HTERT RPE-1 (cell line): ENCODE results near the gene RAB11B.
"Not testable (repeated sequence)": the region's sequence is repeated elsewhere in the genome, so short reads cannot be mapped to it uniquely, and the experiment has no call there.

Experiments used
- in situ Hi-C: fragments of 300-500 bp; cut with MboI; formaldehyde crosslinking; loops from 4 replicates; pipeline ENCODE4 v1.14.3; 2020; ENCODE audit warnings: low sequenced_read_pairs

RAB11B gene

DNA sequence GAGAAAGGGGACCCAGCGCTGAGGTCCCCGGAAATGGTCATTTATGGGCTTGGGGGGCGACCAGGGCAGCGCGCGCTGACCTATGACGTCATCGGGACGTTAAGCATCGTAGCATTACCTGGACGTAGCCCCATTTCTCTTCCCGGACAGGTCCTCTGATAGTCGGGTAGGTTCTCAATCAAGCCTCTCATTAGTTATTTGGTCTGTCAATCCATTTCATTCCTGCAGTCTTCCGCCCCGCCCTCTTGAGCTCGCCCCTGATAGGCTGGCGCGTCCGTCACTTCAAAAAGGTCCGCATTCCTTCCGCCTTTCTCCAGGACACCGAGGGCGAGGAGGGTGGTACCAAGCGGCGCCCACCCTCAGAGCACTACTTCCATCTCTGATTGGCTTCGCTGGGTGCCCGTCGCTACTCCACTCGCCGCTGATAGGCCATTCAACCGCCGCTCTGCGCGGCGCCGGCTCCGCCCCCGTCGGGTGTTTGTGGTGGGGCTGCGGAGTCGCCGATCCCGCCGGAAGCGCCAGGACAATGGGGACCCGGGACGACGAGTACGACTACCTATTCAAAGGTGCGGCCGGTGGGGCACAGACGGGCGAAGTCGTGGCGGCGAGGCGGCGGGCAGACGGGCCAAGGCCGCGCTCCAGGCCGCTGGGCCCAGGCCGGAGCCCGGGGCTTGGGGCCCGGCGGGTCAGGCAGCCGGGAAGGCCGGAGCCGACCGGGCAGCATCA is at the start of gene RAB11B:
Gene RAB11B, plus strand, starts transcription at position 470 of the 726 bp plus-strand sequence. Its CDS starts 57 bp downstream, at position 527.
- in situ Hi-C loops: no loop called here

DNA sequence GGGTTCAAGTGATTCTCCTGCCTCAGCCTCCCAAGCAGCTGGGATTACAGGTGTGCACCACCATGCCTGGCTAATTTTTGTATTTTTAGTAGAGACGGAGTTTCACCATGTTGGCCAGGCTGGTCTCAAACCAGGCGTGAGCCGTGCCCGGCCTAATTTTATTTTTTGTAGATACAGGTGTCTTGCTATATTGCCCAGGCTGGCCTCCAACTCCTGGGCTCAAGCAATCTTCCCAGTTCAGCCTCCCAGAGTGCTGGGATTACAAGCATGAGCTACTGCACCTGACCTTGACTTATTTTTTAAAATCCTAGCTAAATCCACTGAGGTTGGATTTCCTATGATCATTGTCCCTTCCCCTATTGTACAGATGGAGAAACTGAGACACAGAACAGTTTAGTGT is 48.7 kb upstream of the RAB11B start:
- in situ Hi-C loops: not testable (repeated sequence)

DNA sequence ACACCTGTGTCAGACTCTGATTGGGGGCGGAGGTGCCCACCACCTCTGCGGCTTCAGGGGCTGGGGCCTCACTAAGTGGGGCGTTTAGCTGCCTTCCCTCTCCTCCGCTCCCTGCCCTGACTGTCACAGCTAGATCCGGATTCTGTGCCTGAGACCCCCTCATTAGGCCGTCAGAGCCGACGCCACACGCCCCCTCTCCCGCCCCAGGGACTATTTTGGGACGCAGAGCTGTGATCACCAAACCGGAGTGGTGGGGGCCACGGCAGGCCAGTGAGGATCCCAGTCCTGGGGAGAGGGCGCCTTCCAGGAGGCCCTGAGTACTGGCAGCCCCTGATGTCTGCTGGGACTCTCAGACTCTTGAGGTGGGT is 47.9 kb upstream of the RAB11B start:
- in situ Hi-C loops: no loop called here

DNA sequence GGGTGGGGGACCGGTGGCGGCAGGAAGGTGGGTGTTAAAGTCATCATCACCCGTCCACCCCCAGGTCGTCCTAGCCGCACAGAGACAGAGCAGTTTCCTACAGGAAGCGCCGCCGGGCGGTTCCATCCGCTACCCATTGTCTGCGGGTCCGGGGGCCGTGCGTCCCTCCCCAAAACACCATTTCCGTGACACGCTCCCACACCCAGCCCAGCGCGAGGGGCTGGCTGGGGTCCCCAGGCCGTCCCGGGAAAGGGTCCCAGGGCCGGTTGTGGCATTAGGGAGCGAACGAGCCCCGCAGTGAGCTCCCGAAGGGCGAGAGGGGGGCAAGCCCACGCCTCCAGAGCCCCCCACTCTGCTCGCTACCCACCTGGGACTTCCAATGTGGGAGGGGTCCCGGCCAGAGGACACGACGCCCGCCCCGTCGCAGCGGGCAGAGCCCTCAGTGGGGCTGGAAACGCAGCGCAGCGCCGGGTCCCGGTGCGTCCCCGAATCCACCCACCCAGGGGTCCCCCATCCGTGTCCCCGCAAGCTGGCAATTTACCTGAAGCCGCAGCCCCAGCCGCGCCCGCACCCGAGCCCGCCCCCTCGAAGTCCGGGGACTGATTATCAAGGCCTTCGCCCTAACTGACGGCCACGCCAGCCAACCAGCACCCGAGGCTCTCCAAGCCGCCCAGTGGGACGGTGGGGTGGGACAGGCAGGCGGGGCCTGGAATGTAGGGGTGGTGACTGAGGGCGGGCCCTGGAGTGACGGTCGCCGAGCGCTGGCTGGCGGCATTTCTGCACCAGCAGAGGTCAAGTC is 47.3 kb upstream of the RAB11B start, which contains the start of gene KANK3:
Gene KANK3, minus strand, starts transcription at position 579 of the 799 bp plus-strand sequence. CDS start 5,434 bp downstream, outside the sequence.
- in situ Hi-C loops: no loop called here

DNA sequence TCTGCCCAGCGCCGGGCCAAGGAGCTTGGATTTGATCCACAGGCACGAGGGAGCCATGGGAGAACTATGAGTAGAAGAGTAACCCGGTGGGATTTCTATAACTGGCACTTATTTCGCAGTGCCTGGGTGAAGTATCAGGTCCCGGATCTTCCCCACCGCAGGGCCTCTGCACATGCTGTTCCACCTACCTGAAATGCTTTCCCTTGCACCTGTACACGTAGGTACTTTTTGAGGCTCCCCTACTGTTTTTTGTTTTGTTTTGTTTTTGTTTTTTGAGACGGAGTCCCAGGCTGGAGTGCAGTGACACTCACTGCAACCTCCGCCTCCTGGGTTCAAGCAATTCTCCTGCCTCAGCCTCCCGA is 46.7 kb upstream of the RAB11B start:
- in situ Hi-C loops: no loop called here

DNA sequence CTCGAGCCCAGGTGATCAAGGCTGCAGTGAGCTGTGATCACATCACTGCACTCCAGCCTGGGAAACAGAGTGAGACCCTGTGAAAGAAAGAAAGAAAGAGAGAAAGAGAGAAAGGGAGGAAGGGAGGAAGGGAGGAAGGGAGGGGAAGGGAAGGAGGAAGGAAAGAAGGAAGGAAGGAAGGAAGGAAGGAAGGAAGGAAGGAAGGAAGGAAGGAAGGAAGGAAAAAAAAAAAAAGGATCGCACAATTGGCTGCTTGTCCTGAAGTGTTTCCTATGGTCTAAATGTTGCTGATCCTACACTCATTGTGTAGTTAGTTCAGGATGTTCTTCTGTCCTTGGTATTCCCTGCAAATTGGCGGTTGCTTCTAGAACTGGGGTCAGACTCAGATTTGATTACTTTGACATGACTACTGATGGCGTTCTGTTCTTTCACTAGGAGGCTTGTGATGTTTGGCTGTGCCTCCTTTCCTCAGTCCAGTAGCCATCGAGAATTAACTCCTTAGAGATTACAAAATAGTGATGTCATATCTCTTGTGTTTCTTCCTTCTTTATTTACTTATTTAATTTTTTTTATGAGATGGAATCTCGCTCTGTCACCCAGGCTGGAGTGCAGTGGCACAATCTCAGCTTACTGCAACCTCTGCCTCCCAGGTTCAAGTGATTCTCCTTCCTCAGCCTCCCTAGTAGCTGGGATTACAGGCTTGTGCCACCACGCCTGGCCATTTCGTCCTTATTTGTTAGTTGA is 40.4 kb upstream of the RAB11B start:
- in situ Hi-C loops: not testable (repeated sequence)

DNA sequence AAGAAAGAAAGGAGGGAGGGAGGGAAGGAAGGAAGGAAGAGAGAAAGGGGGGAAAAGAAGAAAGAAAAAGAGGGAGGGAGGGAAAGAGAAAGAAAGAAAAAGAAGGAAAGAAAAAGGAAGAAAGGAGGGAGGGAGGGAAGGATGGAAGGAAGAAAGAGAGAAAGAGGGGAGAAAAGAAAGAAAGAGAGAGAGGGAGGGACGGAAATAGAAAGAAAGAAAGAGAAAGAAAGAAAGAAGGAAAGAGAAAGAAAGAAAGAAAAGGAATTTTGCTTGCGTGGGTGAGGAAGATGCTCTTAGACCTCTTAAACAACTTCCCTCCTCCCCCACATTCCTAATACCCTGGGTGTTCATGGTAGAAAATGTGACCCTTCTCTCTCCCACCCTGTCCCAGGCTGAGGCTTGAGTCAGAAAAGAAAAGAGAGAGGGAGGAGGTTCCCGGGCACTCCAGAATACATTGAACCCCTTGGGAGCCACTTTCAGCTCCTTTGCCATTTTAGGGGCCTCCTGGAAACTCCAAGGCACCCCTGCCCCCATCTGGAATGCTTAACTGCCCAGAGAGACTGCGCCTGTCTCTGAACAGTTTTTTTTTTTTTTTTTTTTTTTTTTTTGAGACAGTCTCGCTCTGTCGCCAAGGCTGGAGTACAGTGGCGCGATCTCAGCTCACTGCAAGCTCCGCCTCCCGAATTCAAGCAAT is 37.9 kb upstream of the RAB11B start:
- in situ Hi-C loops: no loop called here

DNA sequence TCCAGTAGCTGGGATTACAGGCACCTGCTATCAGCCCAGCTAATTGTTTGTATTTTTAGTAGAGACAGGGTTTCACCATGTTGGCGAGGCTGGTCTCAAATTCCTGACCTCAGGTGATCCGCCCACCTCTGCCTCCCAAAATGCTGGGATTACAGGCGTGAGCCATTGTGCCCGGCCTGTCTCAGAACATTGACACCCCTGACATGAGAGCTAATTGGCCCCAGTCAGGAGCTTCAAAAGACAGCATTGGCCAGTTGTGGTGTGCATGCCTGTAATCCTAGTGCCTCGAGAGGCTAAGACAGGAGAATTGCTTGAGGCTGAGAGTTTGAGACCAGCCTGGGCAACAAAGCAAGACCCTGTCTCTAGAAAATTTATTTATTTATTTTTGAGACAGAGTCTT is 37.3 kb upstream of the RAB11B start:
- in situ Hi-C loops: not testable (repeated sequence)

DNA sequence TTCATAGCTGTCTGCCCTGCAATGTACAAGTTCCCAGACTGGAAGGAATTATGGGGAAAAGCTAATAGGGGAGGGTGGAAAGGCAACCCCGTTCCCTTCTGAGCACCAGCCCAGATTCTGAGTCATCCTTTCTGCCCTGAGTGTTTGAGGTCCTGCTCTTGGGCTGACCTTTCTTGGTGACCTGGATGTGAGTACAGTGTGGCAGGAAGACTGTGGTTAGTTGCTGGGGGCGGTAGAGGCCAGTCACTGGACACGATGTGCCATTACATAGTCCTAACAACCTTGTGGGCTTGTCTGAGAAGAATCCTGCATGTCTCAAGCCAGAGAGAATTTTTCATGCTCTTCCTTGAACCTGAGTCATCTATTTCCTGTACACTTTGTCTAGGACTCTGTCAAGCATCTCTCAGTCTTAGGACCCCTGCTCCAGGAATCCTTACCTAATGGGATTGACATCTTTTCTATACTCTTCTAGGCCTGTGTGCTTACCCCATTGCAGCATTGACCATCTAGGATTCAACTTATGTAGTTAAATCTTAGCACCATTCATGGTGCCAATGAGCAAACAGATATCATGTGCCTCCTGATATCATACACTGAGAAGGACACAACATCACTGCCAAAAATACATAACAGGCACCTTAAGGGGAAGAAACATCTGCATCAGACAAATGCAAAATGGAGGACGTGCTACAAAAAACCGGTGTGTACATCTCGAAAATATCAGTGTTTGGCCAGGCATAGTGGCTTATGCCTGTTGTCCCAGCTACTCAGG is 34.3 kb upstream of the RAB11B start:
- in situ Hi-C loops: no loop called here

DNA sequence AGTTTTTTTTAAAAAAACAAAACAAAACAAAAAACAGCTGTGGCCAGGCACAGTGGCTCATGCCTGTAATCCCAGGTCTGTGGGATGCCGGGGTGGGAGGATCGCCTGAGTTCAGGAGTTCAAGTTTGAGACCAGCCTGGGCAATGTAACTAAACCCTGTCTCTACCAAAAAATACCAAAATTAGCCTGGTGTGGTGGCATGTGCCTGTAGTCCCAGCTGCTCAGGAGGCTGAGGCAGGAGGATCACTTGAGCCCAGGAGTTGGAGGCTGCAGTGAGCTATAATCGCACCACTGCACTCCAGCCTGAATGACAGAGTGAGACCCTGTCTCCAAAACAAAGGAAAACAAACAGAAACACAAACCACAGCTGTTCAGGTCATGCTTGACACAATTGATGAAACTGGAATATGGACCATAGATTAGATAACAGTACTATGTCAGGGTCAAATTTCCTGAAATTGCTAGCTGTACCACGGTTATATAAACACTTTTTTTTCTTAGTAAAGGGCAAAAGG is 33.1 kb upstream of the RAB11B start:
- in situ Hi-C loops: no loop called here

DNA sequence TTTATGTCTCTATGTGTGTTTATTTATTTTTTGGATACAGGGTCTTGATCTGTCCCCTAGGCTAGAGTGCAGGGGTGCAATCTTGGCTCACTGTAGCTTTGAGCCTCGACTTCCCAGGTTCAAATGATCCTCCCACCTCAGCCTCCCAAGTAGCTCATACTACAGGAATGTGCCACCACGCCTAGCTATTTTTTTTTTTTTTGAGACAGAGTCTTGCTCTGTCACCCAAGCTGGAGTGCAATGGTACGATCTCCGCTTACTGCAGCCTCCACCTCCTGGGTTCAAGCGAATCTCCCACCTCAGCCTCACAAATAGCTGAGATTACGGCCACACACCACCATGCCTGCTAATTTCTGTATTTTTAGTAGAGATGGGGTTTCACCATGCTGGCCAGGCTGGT is 31.2 kb upstream of the RAB11B start:
- in situ Hi-C loops: no loop called here

DNA sequence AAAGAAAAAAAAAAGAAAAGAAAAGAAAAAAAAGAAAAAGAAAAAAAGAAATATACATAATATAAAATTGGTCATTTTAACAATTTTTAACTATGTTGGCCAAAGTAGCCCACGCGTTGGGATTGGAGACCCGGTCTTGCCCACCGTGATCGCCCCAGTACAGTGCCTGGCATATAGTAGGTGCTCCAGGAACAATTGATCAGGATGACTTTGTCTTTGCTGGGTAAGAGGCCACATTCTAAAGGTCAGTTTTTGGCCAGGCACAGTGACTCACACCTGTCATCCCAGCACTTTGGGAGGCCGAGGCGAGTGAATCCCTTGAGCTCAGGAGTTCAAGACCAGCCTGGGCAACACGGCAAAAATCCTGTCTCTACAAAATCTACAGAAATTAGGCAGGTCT is 30.0 kb upstream of the RAB11B start:
- in situ Hi-C loops: no loop called here

DNA sequence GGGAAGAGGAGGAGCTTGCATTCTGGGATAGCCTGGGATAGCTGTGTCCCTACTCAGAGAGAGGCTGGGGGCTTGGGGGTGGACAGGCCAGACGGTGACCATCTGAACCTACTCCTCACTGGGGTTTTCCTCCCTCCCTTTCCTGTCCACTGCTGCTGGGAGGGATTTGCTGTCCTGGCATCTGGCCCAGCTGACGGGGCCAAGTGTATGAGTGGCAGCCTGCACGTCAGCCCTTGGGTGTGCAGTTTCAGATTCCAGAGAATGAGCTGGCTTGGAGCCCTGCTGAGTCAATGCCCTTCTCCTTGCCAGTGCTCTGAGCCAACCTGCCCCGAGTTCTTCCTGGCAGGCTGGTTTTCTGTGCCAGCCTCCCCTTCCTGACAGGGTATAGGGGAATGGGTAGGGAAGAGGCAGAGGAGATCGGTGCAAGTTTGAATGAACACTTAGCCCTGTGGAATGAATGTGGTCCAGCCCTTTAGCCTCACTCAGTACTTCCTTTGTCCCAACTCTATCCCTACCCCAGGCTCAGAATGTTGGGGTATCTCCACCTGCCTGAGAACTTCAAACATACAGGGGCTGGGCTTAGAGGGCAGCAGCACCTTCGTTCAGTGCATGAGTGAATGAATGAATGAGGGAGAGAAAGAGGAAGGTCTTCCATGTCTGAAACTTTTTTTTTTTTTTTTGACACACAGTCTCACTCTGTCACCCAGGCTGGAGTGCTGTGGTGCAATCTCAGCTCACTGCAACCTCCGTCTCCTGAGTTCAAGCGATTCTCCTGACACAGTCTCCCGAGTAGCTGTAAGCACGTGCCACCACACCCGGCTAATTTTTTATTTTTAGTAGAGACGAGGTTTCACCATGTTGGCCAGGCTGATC is 28.0 kb upstream of the RAB11B start:
- in situ Hi-C loops: no loop called here

DNA sequence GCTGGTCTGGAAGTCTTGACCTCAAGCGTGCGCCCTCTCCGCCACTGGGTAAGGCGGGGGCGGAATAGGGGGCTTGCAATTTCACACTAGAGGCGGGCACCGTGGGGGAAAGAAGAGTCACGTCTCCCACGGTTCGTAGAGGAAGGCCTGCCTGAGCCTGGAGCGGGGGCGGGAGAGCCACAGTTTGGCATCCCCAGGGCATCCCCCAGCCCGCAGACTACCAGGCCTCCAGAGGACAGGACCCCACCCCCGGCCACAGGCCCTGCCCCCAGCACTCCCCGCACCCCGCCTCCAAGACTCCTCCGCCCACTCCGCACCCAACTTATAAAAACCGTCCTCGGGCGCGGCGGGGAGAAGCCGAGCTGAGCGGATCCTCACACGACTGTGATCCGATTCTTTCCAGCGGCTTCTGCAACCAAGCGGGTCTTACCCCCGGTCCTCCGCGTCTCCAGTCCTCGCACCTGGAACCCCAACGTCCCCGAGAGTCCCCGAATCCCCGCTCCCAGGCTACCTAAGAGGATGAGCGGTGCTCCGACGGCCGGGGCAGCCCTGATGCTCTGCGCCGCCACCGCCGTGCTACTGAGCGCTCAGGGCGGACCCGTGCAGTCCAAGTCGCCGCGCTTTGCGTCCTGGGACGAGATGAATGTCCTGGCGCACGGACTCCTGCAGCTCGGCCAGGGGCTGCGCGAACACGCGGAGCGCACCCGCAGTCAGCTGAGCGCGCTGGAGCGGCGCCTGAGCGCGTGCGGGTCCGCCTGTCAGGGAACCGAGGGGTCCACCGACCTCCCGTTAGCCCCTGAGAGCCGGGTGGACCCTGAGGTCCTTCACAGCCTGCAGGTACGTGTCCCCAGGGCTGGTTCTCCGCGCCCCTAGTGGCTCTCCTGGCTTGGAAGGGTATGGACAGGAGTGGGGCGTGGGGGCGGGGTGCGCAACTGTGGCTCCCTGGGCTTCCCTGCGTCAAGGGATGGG is 26.1 kb upstream of the RAB11B start, which contains the start of gene ANGPTL4:
Gene ANGPTL4, plus strand, starts transcription at position 353 of the 969 bp plus-strand sequence. Its CDS starts 167 bp downstream, at position 520.
- in situ Hi-C loops: no loop called here

DNA sequence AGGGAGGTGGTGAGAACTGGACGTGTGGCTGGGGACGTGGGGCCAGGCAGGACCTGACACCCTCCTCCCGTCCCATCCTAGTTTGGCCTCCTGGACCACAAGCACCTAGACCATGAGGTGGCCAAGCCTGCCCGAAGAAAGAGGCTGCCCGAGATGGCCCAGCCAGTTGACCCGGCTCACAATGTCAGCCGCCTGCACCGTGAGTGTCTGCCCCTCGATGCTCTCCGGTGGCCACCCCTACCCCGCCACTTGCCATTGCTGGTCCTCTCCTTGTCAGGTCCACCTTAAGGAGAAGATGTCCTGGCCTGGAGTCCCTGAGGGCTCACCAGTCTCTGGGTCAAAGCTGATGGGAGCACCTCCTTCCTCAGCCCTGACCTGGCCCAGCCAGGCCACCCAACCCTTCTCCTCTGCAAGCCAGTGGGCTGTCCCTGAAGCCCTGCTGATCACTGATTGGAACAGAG is 24.0 kb upstream of the RAB11B start:
- in situ Hi-C loops: no loop called here

DNA sequence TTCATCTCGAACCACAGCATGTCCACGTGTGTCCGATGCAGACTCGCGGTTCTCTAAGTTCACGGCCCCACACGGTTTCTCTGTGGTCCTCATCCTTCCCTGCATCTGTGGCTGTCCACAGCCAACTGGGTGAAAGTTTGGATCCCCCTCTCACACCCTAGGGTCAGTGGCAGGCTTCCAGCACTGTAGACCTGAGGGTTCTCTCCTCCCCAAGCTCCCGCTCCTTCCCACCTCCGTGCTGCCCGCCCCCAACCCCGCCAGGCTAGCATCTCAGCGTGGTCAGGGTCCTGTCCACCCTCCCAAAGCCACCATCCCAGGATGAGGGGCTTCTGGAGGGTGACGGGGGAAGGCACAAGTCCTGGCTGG is 23.2 kb upstream of the RAB11B start:
- in situ Hi-C loops: no loop called here

DNA sequence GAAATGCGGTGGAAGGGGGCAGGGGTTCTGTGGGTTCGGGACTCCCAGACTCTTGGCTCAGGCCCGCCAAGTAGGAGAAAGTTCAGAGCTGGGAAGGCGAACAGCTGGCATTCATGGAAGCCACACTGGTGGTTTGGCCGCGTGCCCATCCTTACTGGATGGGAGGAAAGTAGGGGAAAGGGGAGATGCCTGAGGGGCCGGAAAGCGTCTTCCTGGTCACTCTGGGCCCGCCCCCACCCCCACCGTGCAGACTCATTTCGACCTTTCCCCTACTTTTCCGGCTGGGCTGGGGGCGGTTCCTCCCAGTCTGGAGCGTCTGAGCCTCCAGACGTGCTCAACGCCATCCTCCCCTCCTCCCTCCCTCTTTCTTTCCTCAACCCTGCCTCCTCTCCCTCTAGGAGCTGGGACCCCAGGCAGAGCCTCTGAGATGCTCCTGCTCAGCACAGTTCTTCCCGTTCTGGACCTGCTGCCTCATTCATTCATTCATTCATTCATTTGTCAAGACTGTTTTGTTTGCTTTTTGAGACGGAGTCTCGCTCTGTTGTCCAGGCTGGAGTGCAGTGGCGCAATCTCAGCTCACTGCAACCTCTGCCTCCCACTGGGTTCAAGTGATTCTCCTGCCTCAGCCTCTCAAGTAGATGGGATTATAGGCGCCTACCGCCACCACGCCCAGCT is 22.7 kb upstream of the RAB11B start:
- in situ Hi-C loops: no loop called here
